SK-N-SH (cell line): ENCODE data around the gene PMEPA1. TPM values are rescaled to one million over a fixed set of nuclear protein-coding genes. Genes with fewer than 3 reads are reported as not detected.
A peak's percentile ranks its signal among the peaks of the same experiment; 100 is the strongest.

ENCODE experiments used
- CTCF ChIA-PET: fragments of 300-600, 350-600 bp; formaldehyde crosslinking; extraction: SDS; loops from one replicate; lab custom pipeline; 2021; lab: Yijun Ruan, JAX
- POLR2A ChIA-PET: fragments of 350-600 bp; sonication (Branson Sonifier 250); formaldehyde crosslinking; extraction: SDS; loops from one replicate; lab custom pipeline; 2020; ENCODE audit warnings: antibody characterized with exemption, inconsistent platforms; lab: Yijun Ruan, JAX
- DNase-seq: peaks from one replicate; pipeline ENCODE4 v3.0.0; 2012
- H2AFZ ChIP-seq: fragments of 200-600 bp; sonication (generic); 2 replicates; pipeline ENCODE4 v1.8.1; 2016; ENCODE audit warnings: antibody characterized with exemption, mild to moderate bottlenecking, low read depth
- H3F3A ChIP-seq: fragments of 200-600 bp; sonication (generic); replicated peaks from 2 replicates; pipeline ENCODE3; 2016; ENCODE audit warnings: antibody characterized with exemption, mild to moderate bottlenecking; ENCODE audit not compliant: insufficient read depth
- H3K27ac ChIP-seq, 2 experiments: fragments of 200-500 bp in 1 of 2; fragments of 200-600 bp in 1 of 2; sonication (Bioruptor generic) in 1 of 2; sonication (generic), shearing (Covaris generic) in 1 of 2; 2 replicates each; pipeline versions ENCODE4 v1.5.1 to v1.6.1; 2014 to 2016; ENCODE audit warnings: low read depth in 2 of 2, inconsistent platforms in 1 of 2, low read length in 1 of 2, mild to moderate bottlenecking in 1 of 2, mixed read lengths in 1 of 2
- H3K27me3 ChIP-seq: fragments of 200-600 bp; sonication (generic), shearing (Covaris generic); 2 replicates; pipeline ENCODE4 v1.6.1; 2016; ENCODE audit warnings: mixed run types; ENCODE audit not compliant: insufficient read depth
- H3K36me3 ChIP-seq, 2 experiments: fragments of 200-500 bp in 1 of 2; fragments of 200-600 bp in 1 of 2; sonication (Bioruptor generic) in 1 of 2; sonication (generic) in 1 of 2; replicated peaks in 1 of 2; 2 replicates each; pipeline versions ENCODE3 to v1.5.1; 2014 to 2016; ENCODE audit warnings: low read length in 1 of 2, mild to moderate bottlenecking in 1 of 2; ENCODE audit not compliant: insufficient read depth in 2 of 2, control insufficient read depth in 1 of 2
- H3K4me1 ChIP-seq, 2 experiments: fragments of 200-500 bp in 1 of 2; fragments of 200-600 bp in 1 of 2; sonication (Bioruptor generic) in 1 of 2; sonication (generic), shearing (Covaris generic) in 1 of 2; 2 replicates each; pipeline versions ENCODE4 v1.5.1 to v1.6.1; 2014 to 2016; ENCODE audit warnings: low read depth in 1 of 2, low read length in 1 of 2, mixed run types in 1 of 2; ENCODE audit not compliant: insufficient read depth in 2 of 2, control insufficient read depth in 1 of 2
- H3K4me2 ChIP-seq: fragments of 200-600 bp; sonication (generic), shearing (Covaris generic); 2 replicates; pipeline ENCODE4 v1.6.1; 2017; ENCODE audit warnings: mixed run types
- H3K4me3 ChIP-seq, 2 experiments: fragments of 200-500 bp in 1 of 2; fragments of 200-600 bp in 1 of 2; sonication (Bioruptor generic) in 1 of 2; sonication (generic), shearing (Covaris generic) in 1 of 2; 2 replicates each; pipeline versions ENCODE4 v1.5.1 to v1.8.1; 2014 to 2016; ENCODE audit warnings: low read depth in 2 of 2, inconsistent platforms in 1 of 2, low read length in 1 of 2, mild to moderate bottlenecking in 1 of 2, mixed read lengths in 1 of 2, moderate library complexity in 1 of 2
- H3K79me2 ChIP-seq: fragments of 200-600 bp; sonication (generic); 2 replicates; pipeline ENCODE4 v1.8.1; 2017; ENCODE audit warnings: mild to moderate bottlenecking; ENCODE audit not compliant: insufficient read depth
- H3K9ac ChIP-seq: fragments of 200-600 bp; sonication (generic); 2 replicates; pipeline ENCODE4 v1.6.1; 2017; ENCODE audit warnings: mixed run types
- H3K9me2 ChIP-seq: fragments of 200-600 bp; sonication (generic); 2 replicates; pipeline ENCODE4 v1.6.1; 2017; ENCODE audit warnings: mixed run types
- H3K9me3 ChIP-seq: fragments of 200-600 bp; sonication (generic); 2 replicates; pipeline ENCODE4 v1.6.1; 2017; ENCODE audit warnings: mixed run types, mild to moderate bottlenecking, moderate library complexity
- H4K20me1 ChIP-seq: fragments of 200-600 bp; sonication (generic); 2 replicates; pipeline ENCODE4 v1.6.1; 2017; ENCODE audit warnings: mild to moderate bottlenecking, mixed run types; ENCODE audit not compliant: insufficient read depth
- CHD2 ChIP-seq: fragments of 150-350 bp; IDR thresholded peaks from 2 replicates; pipeline ENCODE4 v1.6.1; 2018; ENCODE audit warnings: low read length; ENCODE audit not compliant: partially characterized antibody
- ELF1 ChIP-seq: IDR thresholded peaks from 2 replicates; pipeline ENCODE4 v1.4.0; 2012
- EP300 ChIP-seq, 2 experiments: IDR thresholded peaks; 2 replicates each; pipeline versions ENCODE4 v1.4.0 to v1.6.1; 2012; ENCODE audit warnings: borderline replicate concordance in 1 of 2, low read depth in 1 of 2, low read length in 1 of 2
- EZH2phosphoT487 ChIP-seq: fragments of 200-600 bp; sonication (generic); IDR thresholded peaks from 2 replicates; pipeline ENCODE4 v1.6.1; 2017; ENCODE audit warnings: low read depth, mixed run types, mild to moderate bottlenecking, antibody characterized with exemption, moderate library complexity, borderline replicate concordance
- FOSL2 ChIP-seq: IDR thresholded peaks from 2 replicates; pipeline ENCODE4 v1.4.0; 2012; ENCODE audit warnings: low read depth, mild to moderate bottlenecking, moderate library complexity, borderline replicate concordance
- FOXM1 ChIP-seq: IDR thresholded peaks from 2 replicates; pipeline ENCODE4 v1.4.0; 2012; ENCODE audit warnings: low read depth, mild to moderate bottlenecking
- JUND ChIP-seq: IDR thresholded peaks from 2 replicates; pipeline ENCODE4 v1.4.0; 2012
- PBX3 ChIP-seq: IDR thresholded peaks from 2 replicates; pipeline ENCODE4; 2012
- RAD21 ChIP-seq: IDR thresholded peaks from 2 replicates; pipeline ENCODE4 v1.6.1; 2012; ENCODE audit warnings: mild to moderate bottlenecking, low read length
- RFX5 ChIP-seq: IDR thresholded peaks from 2 replicates; pipeline ENCODE4 v1.6.1; 2012; ENCODE audit warnings: mild to moderate bottlenecking, improper control_type of control experiment, low read length
- SIN3A ChIP-seq: IDR thresholded peaks from 2 replicates; pipeline ENCODE4 v1.6.1; 2012; ENCODE audit warnings: low read depth, mild to moderate bottlenecking, low read length, moderate library complexity, borderline replicate concordance
- WGBS: methylation state at CpG from one replicate; pipeline ENCODE4 v1.1.6; 2017; ENCODE audit warnings: low lambda C conversion rate; 5-methylcytosine and 5-hydroxymethylcytosine counted together
- polyA plus RNA-seq, 3 experiments: library from polyadenylated mRNA; depleted of rRNA; stranded (reverse); fragments of >200 nt; gene quantifications; 2 replicates each; pipeline ENCODE4 v1.2.3, GENCODE V29; 2012
- TF ChIP-seq, protein P1 (sequence below): IDR thresholded peaks from 2 replicates; pipeline ENCODE4 v1.6.1; 2012; ENCODE audit warnings: mild to moderate bottlenecking, low read depth, low read length, moderate library complexity
- TF ChIP-seq, protein P2 (sequence below): IDR thresholded peaks from 2 replicates; pipeline ENCODE4 v1.4.0; 2012; ENCODE audit warnings: low read depth

The PMEPA1 gene
- polyA plus RNA-seq, 1 of the 3 experiments (the other 2 are of a cell fraction) = 7.1 TPM

DNA sequence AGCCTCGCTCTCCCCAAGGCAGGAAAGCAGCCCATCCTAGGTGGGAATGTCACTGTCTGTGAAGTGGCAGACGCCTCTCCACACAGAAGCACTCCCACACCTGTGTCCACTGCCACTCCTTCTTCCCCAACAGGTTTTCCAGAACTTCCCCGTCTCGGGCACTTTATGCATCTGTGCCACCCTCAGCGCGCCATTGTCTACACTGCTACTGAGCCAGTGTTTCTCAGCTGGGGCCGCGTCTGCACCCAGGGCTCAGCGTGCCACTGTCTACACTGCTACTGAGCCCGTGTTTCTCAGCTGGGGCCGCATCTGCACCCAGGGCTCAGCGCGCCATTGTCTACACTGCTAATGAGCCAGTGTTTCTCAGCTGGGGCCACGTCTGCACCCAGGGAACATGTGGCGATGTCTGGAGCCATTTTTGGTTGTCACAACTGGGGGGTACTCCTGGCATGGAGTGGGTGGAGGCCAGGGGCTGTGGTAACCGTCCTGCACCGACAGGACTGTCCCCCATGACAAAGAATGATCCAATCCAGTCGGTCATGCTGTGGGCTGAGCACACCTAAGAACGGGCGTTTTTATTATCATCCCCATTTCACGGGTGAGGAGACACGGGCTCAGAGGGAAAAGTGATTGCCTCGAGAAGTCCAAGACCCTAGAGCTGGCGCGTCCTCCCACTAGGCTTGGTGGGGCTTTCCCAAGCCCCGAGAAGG lies 47.9 kb downstream of the PMEPA1 start:
- POLR2A ChIA-PET = no interaction called here
- no peak overlapping the region for H3K4me2 ChIP-seq
- CTCF ChIA-PET = interaction anchor here (0.8 kb wide), 1 partner anchor 8 kb away, joined by 3 read pairs; no protein-coding TSS in a partner anchor
- H3K4me3 ChIP-seq = no peak overlapping the region
- H2AFZ ChIP-seq = no peak overlapping the region
- peaks cover 72% of the 10 kb centered on the region for H4K20me1 ChIP-seq
- peak overlapping the region in 1 of 2 experiments; percentile 47; a peak in 1 of 4 replicates for H3K27ac ChIP-seq
- no peaks in the 10 kb centered on the region for H3K9me3 ChIP-seq
- H3K36me3 ChIP-seq = peaks cover 0 to 25% of the 10 kb centered on the region in 2 experiments
- H3K27me3 ChIP-seq = no peaks in the 10 kb centered on the region
- H3K4me1 ChIP-seq = peaks cover 0 to 64% of the 10 kb centered on the region in 2 experiments; a peak in 1 of 4 replicates
- TF ChIP-seq RAD21 (no peak), SIN3A (no peak), FOXM1 (no peak)
- TF ChIP-seq, all 33 proteins: peak for 0
- Histone ChIP-seq H3K79me2 (peaks cover 59% of the 10 kb centered on the region), H3K9me2 (no peaks in the 10 kb centered on the region), H3K9ac (no peak overlapping the region), H3F3A (no peaks in the 10 kb centered on the region)
- 85% methylated on average over 24 of the region's 26 CpGs for WGBS
- DNase-seq = no peak

DNA sequence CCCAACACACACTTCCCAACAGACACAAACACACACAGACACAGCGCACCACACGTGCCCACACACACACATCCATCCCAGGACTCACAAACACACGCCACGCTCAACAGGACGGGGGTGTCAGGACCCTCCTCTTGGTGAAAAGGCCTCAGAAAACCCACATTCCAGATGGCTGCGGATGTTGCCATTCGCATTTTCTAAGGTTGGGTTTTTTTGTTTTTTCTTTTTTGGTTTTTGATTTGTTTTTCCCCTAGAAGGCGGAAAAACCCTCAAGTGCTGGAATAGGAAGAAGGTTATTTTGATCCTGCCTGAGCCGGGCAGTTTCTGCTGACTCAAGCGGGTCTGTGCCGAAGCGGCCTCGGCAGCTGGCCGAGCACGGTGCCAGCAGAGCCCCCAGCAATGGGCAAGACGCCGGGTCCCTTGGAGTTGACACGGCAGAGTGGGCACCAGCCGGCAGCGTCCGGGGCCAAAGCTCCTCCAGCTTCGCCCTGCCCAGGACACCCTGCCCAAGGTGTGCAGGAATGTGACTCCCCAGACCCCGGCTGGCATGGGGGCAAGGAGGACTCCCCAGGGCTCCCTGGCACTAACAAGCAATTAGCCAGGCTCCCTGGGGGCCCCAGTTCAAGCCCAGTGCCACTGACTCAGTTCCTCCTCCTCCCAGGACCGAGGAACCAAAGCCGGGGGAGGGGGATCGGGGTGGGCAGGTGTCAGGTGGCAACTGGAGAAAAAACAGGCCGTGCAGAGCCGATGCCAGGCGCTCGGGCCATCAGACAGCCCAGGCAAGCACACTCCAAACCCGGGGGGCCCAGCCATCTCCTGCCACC lies 48.7 kb downstream of the PMEPA1 start:
- Histone ChIP-seq H3K9ac (no peak overlapping the region), H4K20me1 (peaks cover 64% of the 10 kb centered on the region), H3F3A (no peaks in the 10 kb centered on the region), H2AFZ (no peak overlapping the region), H3K4me2 (no peak overlapping the region), H3K27ac (peak overlapping the region in 1 of 2 experiments; percentile 47; a peak in 1 of 4 replicates), H3K4me1 (peaks cover 0 to 56% of the 10 kb centered on the region in 2 experiments; a peak in 1 of 4 replicates), H3K27me3 (no peaks in the 10 kb centered on the region), H3K4me3 (no peak overlapping the region), H3K36me3 (peaks cover 0 to 33% of the 10 kb centered on the region in 2 experiments), H3K9me2 (no peaks in the 10 kb centered on the region), H3K9me3 (no peaks in the 10 kb centered on the region), H3K79me2 (peaks cover 52% of the 10 kb centered on the region)
- peak; percentile 25 for DNase-seq
- ChIA-PET CTCF (no interaction called here), POLR2A (no interaction called here)
- WGBS = 97% methylated on average over 24 of the region's 31 CpGs
- no peak for TF ChIP-seq EZH2phosphoT487

- CTCF ChIA-PET = interaction anchor here (1.0 to 1.2 kb wide), 2 partner anchors 427 to 519 kb away, joined by 3 to 5 read pairs; no protein-coding TSS in a partner anchor
- POLR2A ChIA-PET = no interaction called here
- H3K4me3 ChIP-seq = no peak overlapping the region
- TF ChIP-seq RFX5 = no peak
- no peak for TF ChIP-seq JUND
- TF ChIP-seq ELF1 = no peak
- TF ChIP-seq CHD2 = no peak
- TF ChIP-seq PBX3 = no peak
- no peak for TF ChIP-seq EP300 (IDR thresholded peaks at IDR 0.05; ENCODE audit: borderline replicate concordance in 1 of 2, low read depth in 1 of 2, low read length in 1 of 2)
- TF ChIP-seq, protein P1, sequence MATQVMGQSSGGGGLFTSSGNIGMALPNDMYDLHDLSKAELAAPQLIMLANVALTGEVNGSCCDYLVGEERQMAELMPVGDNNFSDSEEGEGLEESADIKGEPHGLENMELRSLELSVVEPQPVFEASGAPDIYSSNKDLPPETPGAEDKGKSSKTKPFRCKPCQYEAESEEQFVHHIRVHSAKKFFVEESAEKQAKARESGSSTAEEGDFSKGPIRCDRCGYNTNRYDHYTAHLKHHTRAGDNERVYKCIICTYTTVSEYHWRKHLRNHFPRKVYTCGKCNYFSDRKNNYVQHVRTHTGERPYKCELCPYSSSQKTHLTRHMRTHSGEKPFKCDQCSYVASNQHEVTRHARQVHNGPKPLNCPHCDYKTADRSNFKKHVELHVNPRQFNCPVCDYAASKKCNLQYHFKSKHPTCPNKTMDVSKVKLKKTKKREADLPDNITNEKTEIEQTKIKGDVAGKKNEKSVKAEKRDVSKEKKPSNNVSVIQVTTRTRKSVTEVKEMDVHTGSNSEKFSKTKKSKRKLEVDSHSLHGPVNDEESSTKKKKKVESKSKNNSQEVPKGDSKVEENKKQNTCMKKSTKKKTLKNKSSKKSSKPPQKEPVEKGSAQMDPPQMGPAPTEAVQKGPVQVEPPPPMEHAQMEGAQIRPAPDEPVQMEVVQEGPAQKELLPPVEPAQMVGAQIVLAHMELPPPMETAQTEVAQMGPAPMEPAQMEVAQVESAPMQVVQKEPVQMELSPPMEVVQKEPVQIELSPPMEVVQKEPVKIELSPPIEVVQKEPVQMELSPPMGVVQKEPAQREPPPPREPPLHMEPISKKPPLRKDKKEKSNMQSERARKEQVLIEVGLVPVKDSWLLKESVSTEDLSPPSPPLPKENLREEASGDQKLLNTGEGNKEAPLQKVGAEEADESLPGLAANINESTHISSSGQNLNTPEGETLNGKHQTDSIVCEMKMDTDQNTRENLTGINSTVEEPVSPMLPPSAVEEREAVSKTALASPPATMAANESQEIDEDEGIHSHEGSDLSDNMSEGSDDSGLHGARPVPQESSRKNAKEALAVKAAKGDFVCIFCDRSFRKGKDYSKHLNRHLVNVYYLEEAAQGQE = no peak
- TF ChIP-seq FOSL2 = no peak
- TF ChIP-seq, protein P2, sequence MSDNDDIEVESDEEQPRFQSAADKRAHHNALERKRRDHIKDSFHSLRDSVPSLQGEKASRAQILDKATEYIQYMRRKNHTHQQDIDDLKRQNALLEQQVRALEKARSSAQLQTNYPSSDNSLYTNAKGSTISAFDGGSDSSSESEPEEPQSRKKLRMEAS = no peak
Observed at GRCh38 chr20:57660181-57660921, 49.5 kb downstream of the PMEPA1 start.

More at GRCh38 chr20:57660181-57660921, 49.5 kb downstream of the PMEPA1 start:
- 95% methylated on average over 13 of the region's 13 CpGs for WGBS
- no peak overlapping the region for H3K9ac ChIP-seq
- peaks cover 0 to 33% of the 10 kb centered on the region in 2 experiments for H3K36me3 ChIP-seq
- H3K79me2 ChIP-seq = peaks cover 44% of the 10 kb centered on the region
- no peak overlapping the region for H2AFZ ChIP-seq
- H3K4me1 ChIP-seq = peaks cover 0 to 51% of the 10 kb centered on the region in 2 experiments; a peak in 1 of 4 replicates
- no peak for DNase-seq
- no peak overlapping the region; a peak in 1 of 4 replicates for H3K27ac ChIP-seq
- no peak overlapping the region for H3K4me2 ChIP-seq
- peaks cover 57% of the 10 kb centered on the region for H4K20me1 ChIP-seq
- H3K27me3 ChIP-seq = no peaks in the 10 kb centered on the region
- H3K9me2 ChIP-seq = no peaks in the 10 kb centered on the region
- H3K9me3 ChIP-seq = no peaks in the 10 kb centered on the region
- no peaks in the 10 kb centered on the region for H3F3A ChIP-seq
